Esophagus muscularis mucosa (tissue), 4 donors: ENCODE results near the gene MRC1.

Source experiments
- CTCF ChIP-seq, 3 experiments: fragments of 200-600 bp in 2 of 3; fragments of 450-650 bp in 1 of 3; sonication (generic) in 2 of 3; IDR thresholded peaks; one replicate each; pipeline ENCODE4 v1.5.1; 2017 to 2019; ENCODE audit warnings: antibody characterized with exemption in 3 of 3, mild to moderate bottlenecking in 2 of 3, moderate library complexity in 1 of 3
- EP300 ChIP-seq: sonication (generic); formaldehyde crosslinking; IDR thresholded peaks from one replicate; pipeline ENCODE4 v1.6.1; 2017; ENCODE audit warnings: antibody characterized with exemption
- POLR2A ChIP-seq: fragments of 450-650 bp; IDR thresholded peaks from one replicate; pipeline ENCODE4 v1.6.1; 2017; ENCODE audit warnings: antibody characterized with exemption, moderate library complexity, mild to moderate bottlenecking, low read depth
- POLR2AphosphoS5 ChIP-seq, 2 donors: sonication (generic); formaldehyde crosslinking; IDR thresholded peaks; one replicate each; pipeline ENCODE4 v1.6.1; 2017; ENCODE audit warnings: antibody characterized with exemption in 2 of 2

GRCh38 chr10:17918187-17918903, 109.2 kb downstream of the MRC1 start:
- TF ChIP-seq CTCF (IDR thresholded peaks at IDR 0.05), result no peak
- TF ChIP-seq POLR2AphosphoS5 (IDR thresholded peaks at IDR 0.05), result no peak
- no peak for TF ChIP-seq EP300
- no peak for TF ChIP-seq POLR2A
